Astrocyte (in vitro differentiated cells and primary cell): ENCODE measurements around the gene CENPT.

Experiments
- CTCF ChIP-seq: IDR thresholded peaks from 2 replicates; pipeline ENCODE4 v1.5.1; 2011; ENCODE audit warnings: low read depth, mild to moderate bottlenecking, inconsistent platforms, low read length, moderate library complexity; ENCODE audit not compliant: insufficient read depth
- EZH2 ChIP-seq: IDR thresholded peaks from 2 replicates; pipeline ENCODE4 v1.6.1; 2012; ENCODE audit warnings: mild to moderate bottlenecking, low read length, inconsistent platforms; ENCODE audit not compliant: insufficient read depth

DNA sequence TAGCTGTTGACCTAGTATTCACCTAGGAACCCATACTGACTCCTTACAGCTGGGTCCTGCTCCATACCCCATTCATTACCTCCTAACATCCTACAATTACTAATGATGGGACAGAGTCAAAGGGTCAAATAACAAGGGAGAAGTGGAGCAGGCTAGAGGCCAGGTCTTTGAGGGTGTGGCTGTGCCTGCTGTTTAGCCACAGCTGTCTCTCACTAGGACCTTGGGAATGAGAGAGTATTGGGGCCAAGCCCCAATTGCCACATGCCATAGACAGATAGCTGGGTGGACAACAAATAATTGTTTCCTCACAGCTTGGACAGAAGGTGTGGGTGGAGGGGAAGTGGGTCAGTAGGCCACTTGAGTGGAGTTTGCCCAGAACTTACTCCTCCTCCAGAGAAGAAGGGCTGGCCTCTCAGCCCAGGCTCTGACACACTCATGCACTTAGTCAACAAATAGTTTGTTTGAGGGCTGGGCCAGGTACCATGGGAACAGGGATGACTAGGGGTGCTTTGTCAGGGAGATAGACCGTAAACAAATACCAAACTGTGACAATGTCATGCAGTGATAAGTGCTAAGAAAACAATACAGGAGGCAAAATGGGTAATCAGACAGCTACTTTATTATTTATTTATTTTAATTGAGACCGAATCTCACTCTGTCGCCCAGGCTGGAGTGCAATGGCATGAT is 10.2 kb upstream of the CENPT start:
- TF ChIP-seq CTCF (no peak), EZH2 (no peak)
